GM12892 (cell line): Measurements from ENCODE around the gene TTC39A.

ENCODE experiments used
- POLR2A ChIP-seq: IDR thresholded peaks from 2 replicates; pipeline ENCODE4 v1.6.1; 2011; ENCODE audit warnings: low read depth, low read length, control low read depth
- POLR2AphosphoS5 ChIP-seq: IDR thresholded peaks from 2 replicates; pipeline ENCODE4 v1.6.1; 2011; ENCODE audit warnings: low read depth, low read length, control low read depth
- TAF1 ChIP-seq: IDR thresholded peaks from 2 replicates; pipeline ENCODE4 v1.6.1; 2011; ENCODE audit warnings: low read depth, mild to moderate bottlenecking, control low read depth, low read length, borderline replicate concordance

- TF ChIP-seq POLR2A (no peak), POLR2AphosphoS5 (no peak), TAF1 (no peak)
Observed at GRCh38 chr1:51313961-51314777, 16.2 kb downstream of the TTC39A start.
